Measurements from ENCODE around the gene RASAL2.

- TF ChIP-seq CBX3 (IDR thresholded peaks at IDR 0.05; ENCODE audit: borderline replicate concordance in 1 of 2, low read length in 2 of 2), result no peak
- TF ChIP-seq JUN (IDR thresholded peaks at IDR 0.05; ENCODE audit: borderline replicate concordance, low read depth, low read length), result no peak
- TF ChIP-seq JUN (CRISPR knock-in tag; IDR thresholded peaks at IDR 0.05; ENCODE audit: borderline replicate concordance), result no peak
- no peak for TF ChIP-seq MNT (conservative IDR thresholded peaks at IDR 0.05)
- TF ChIP-seq RCOR1 (IDR thresholded peaks at IDR 0.05; ENCODE audit: borderline replicate concordance in 1 of 2, low read depth in 2 of 2, low read length in 2 of 2), result no peak
These were observed 25.7 kb downstream of the RASAL2 start for GRCh38 chr1:178119628-178120027.

All from K562 (cell line).